Testis (tissue), 3 donors: ENCODE measurements around the gene DAAM2. TPM values are rescaled to one million over a fixed set of nuclear protein-coding genes. Genes with fewer than 3 reads are reported as not detected.

Experiments used
- DNase-seq: peaks from one replicate; pipeline ENCODE4 v3.0.0-alpha.2; 2019
- H3K27ac ChIP-seq, 2 donors: fragments of 200-600 bp; sonication (generic); one replicate each; pipeline ENCODE4 v1.5.1; 2019
- H3K27me3 ChIP-seq: fragments of 200-600 bp; sonication (generic); one replicate; pipeline ENCODE4 v1.5.1; 2019
- H3K36me3 ChIP-seq: fragments of 200-600 bp; sonication (generic); one replicate; pipeline ENCODE4 v1.5.1; 2017; ENCODE audit warnings: low read depth; ENCODE audit errors: missing control alignments
- H3K4me1 ChIP-seq: fragments of 200-600 bp; sonication (generic); one replicate; pipeline ENCODE4 v1.5.1; 2019
- H3K4me3 ChIP-seq, 2 donors: fragments of 200-600 bp; sonication (generic); one replicate each; pipeline ENCODE4 v1.5.1; 2017 to 2019
- H3K9me3 ChIP-seq: fragments of 200-600 bp; sonication (generic); one replicate; pipeline ENCODE4 v1.5.1; 2017
- CTCF ChIP-seq, 3 experiments: fragments of 450-650 bp in 2 of 3; fragments of 200-600 bp in 1 of 3; sonication (generic) in 1 of 3; IDR thresholded peaks; one replicate each; pipeline ENCODE4 v1.5.1; 2016 to 2019; ENCODE audit warnings: antibody characterized with exemption in 3 of 3, mild to moderate bottlenecking in 2 of 3, moderate library complexity in 1 of 3
- POLR2A ChIP-seq: fragments of 450-650 bp; IDR thresholded peaks from one replicate; pipeline ENCODE4 v1.6.1; 2017; ENCODE audit warnings: antibody characterized with exemption, mild to moderate bottlenecking, moderate library complexity
- WGBS, 2 donors: methylation state at CpG; one replicate each; pipeline ENCODE4 v1.1.5; 2018; 5-methylcytosine and 5-hydroxymethylcytosine counted together
- intact Hi-C: fragments of 100-400 bp; cut with DNase I; formaldehyde crosslinking; loops from one replicate; pipeline ENCODE4 v1.15.1; 2023; ENCODE audit warnings: low total_unique reads
- polyA plus RNA-seq: library from polyadenylated mRNA; stranded (reverse); fragments of 350-450 nt; fragmentation: Illumina TruSeq; extraction: RNeasy Lipid Tissue Mini Kit (QIAGEN cat#74804); gene quantifications from one replicate; pipeline ENCODE4 v1.2.3, GENCODE V29; 2014; ENCODE audit warnings: low read depth, low replicate concordance; ENCODE audit not compliant: insufficient read depth
- total RNA-seq, 2 donors: library from RNA; depleted of rRNA; stranded (reverse); fragments of >200 nt; gene quantifications; one replicate each; pipeline ENCODE4 v1.2.3, GENCODE V29; 2016

The DAAM2 gene
- total and polyA plus RNA-seq, 3 donors from 2014 or later: 37.4 to 66.1 (median 64.5) TPM

- H3K9me3 ChIP-seq: no peaks in the 10 kb centered on the region
- intact Hi-C loops: no loop called here
- H3K4me3 ChIP-seq: no peak overlapping the region
- DNase-seq: no peak
- no peaks in the 10 kb centered on the region for H3K36me3 ChIP-seq
- peaks cover 20% of the 10 kb centered on the region for H3K4me1 ChIP-seq
- H3K27me3 ChIP-seq: no peaks in the 10 kb centered on the region
- TF ChIP-seq POLR2A (no peak), CTCF (IDR thresholded peaks at IDR 0.05) (no peak)
- H3K27ac ChIP-seq: no peak overlapping the region
- WGBS, 2 donors: 86 to 88% methylated on average over 2 of the region's 2 CpGs
Measured at GRCh38 chr6:39797751-39798150, 5.6 kb downstream of the DAAM2 start.

- no peak overlapping the region for H3K27ac ChIP-seq
- TF ChIP-seq POLR2A (no peak), CTCF (IDR thresholded peaks at IDR 0.05) (no peak)
- no peaks in the 10 kb centered on the region for H3K36me3 ChIP-seq
- 90 to 96% methylated on average over 7 to 10 of the region's 10 CpGs for WGBS, 2 donors
- no peaks in the 10 kb centered on the region for H3K27me3 ChIP-seq
- peaks cover 21% of the 10 kb centered on the region for H3K4me1 ChIP-seq
- intact Hi-C loops: no loop called here
- no peak overlapping the region for H3K4me3 ChIP-seq
- DNase-seq: no peak
- no peaks in the 10 kb centered on the region for H3K9me3 ChIP-seq
Measured at GRCh38 chr6:39800034-39801032, 8.2 kb downstream of the DAAM2 start.

GRCh38 chr6:39801456-39802251 is 9.5 kb downstream of the DAAM2 start:
- H3K4me1 ChIP-seq: peaks cover 21% of the 10 kb centered on the region
- no peak overlapping the region for H3K4me3 ChIP-seq
- H3K27ac ChIP-seq: no peak overlapping the region
- H3K9me3 ChIP-seq: no peaks in the 10 kb centered on the region
- TF ChIP-seq CTCF (IDR thresholded peaks at IDR 0.05) (no peak), POLR2A (no peak)
- intact Hi-C loops: no loop called here
- no peaks in the 10 kb centered on the region for H3K36me3 ChIP-seq
- no peaks in the 10 kb centered on the region for H3K27me3 ChIP-seq
- no peak for DNase-seq
- 45 to 59% methylated on average over 9 to 11 of the region's 11 CpGs for WGBS, 2 donors

GRCh38 chr6:39803872-39804271 is 11.7 kb downstream of the DAAM2 start:
- Histone ChIP-seq H3K4me1 (peaks cover 30% of the 10 kb centered on the region), H3K9me3 (no peaks in the 10 kb centered on the region), H3K27me3 (no peaks in the 10 kb centered on the region), H3K36me3 (no peaks in the 10 kb centered on the region), H3K27ac (no peak overlapping the region), H3K4me3 (no peak overlapping the region)
- DNase-seq: no peak
- TF ChIP-seq POLR2A (no peak), CTCF (IDR thresholded peaks at IDR 0.05) (no peak)
- 46 to 67% methylated on average over 2 to 3 of the region's 3 CpGs for WGBS, 2 donors
- intact Hi-C loops: no loop called here
